Measurements from ENCODE around the gene DYNLT3. TPM values are rescaled to one million over a fixed set of nuclear protein-coding genes. Genes with fewer than 3 reads are reported as not detected.

The DYNLT3 gene
- total RNA-seq, 1 experiment from 2014 or later: 5.7 TPM

DNA sequence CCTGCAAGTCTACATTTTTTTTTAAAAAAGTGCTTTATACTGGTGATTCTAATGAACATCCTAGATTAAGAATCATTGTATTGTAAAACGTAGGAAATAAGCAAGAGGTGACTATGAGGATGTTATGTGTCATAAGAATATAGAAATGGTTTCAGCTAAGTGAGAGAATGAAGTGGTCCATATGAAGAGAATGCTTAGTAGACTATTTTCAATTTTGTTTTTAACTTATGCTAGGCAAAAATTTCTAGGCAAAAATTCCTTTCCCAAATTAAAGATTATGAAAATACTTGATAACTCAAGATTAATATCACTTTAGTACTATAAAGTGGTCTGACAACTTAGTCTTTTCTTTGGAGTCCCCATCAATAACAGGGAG, 825 bp downstream of the DYNLT3 start:
- Histone ChIP-seq H4K8ac (replicated peaks; ENCODE audit: insufficient read length, low read depth, low read length) (no peak overlapping the region), H2AFZ (ENCODE audit: low read length) (no peak overlapping the region), H2BK5ac (ENCODE audit: insufficient read length, low read length) (no peak overlapping the region), H3K9me3 (ENCODE audit: control insufficient read depth, low read depth, low read length) (no peaks in the 10 kb centered on the region), H3K23ac (ENCODE audit: insufficient read length, low read depth, low read length) (no peak overlapping the region), H3K56ac (ENCODE audit: insufficient read length, low read depth, low read length) (no peak overlapping the region), H3K27ac (ENCODE audit: insufficient read length, low read depth, low read length) (no peak overlapping the region), H3K27me3 (ENCODE audit: insufficient read depth, low read length) (no peaks in the 10 kb centered on the region), H2BK20ac (ENCODE audit: low read depth, low read length, poor library complexity, severe bottlenecking) (no peak overlapping the region), H3K4me1 (ENCODE audit: insufficient read depth, low read length) (no peaks in the 10 kb centered on the region), H3K79me2 (ENCODE audit: insufficient read depth, low read length) (no peaks in the 10 kb centered on the region), H4K91ac (ENCODE audit: insufficient read length, low read depth, low read length) (no peak overlapping the region), H3T11ph (ENCODE audit: low read length) (no peak overlapping the region), H2BK12ac (ENCODE audit: insufficient read length, low read depth, low read length) (no peak overlapping the region), H4K20me1 (ENCODE audit: control insufficient read depth, insufficient read depth, insufficient read length) (no peaks in the 10 kb centered on the region), H2BK120ac (ENCODE audit: low read depth, low read length, poor library complexity, severe bottlenecking) (no peak overlapping the region), H3K18ac (ENCODE audit: insufficient read length, low read depth, low read length) (no peak overlapping the region), H3K23me2 (ENCODE audit: insufficient read length, low read depth, low read length, poor library complexity, severe bottlenecking) (no peaks in the 10 kb centered on the region), H4K5ac (ENCODE audit: insufficient read length, low read depth, low read length) (no peak overlapping the region), H3K4me2 (ENCODE audit: insufficient read depth, insufficient read length, low read length) (peak overlapping the region; percentile 3), H3K9ac (ENCODE audit: extremely low read depth, insufficient read length, low read length) (no peak overlapping the region), H3K14ac (ENCODE audit: insufficient read depth, low read length) (no peak overlapping the region), H3K79me1 (ENCODE audit: insufficient read depth, low read depth, low read length, poor library complexity, severe bottlenecking) (no peaks in the 10 kb centered on the region), H2AK5ac (ENCODE audit: insufficient read length, low read length) (no peak overlapping the region), H2BK15ac (ENCODE audit: low read depth, low read length) (no peak overlapping the region), H3K4ac (ENCODE audit: low read depth, low read length) (no peak overlapping the region)
- TF ChIP-seq, protein P1, sequence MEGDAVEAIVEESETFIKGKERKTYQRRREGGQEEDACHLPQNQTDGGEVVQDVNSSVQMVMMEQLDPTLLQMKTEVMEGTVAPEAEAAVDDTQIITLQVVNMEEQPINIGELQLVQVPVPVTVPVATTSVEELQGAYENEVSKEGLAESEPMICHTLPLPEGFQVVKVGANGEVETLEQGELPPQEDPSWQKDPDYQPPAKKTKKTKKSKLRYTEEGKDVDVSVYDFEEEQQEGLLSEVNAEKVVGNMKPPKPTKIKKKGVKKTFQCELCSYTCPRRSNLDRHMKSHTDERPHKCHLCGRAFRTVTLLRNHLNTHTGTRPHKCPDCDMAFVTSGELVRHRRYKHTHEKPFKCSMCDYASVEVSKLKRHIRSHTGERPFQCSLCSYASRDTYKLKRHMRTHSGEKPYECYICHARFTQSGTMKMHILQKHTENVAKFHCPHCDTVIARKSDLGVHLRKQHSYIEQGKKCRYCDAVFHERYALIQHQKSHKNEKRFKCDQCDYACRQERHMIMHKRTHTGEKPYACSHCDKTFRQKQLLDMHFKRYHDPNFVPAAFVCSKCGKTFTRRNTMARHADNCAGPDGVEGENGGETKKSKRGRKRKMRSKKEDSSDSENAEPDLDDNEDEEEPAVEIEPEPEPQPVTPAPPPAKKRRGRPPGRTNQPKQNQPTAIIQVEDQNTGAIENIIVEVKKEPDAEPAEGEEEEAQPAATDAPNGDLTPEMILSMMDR (conservative IDR thresholded peaks at IDR 0.05): no peak
- no peak for DNase-seq
- Mint-ChIP-seq H3K4me3 (peak overlapping the region; percentile 56 to 70), H3K27me3 (ENCODE audit: low read depth) (no peaks in the 10 kb centered on the region; the same call in 1 of the 2 replicates), H3K36me3 (ENCODE audit: insufficient read depth in 1 of 3, low read depth in 3 of 3) (peaks cover 0 to 4% (median 4%) of the 10 kb centered on the region in 3 experiments; a peak in 4 of 7 replicates), H3K27ac (no peak overlapping the region), H3K4me1 (no peaks in the 10 kb centered on the region; a peak in 1 of 4 replicates), H3K9me3 (peaks cover 56 to 62% of the 10 kb centered on the region in 2 experiments)
- WGBS (ENCODE audit: extremely low coverage, insufficient read length, low lambda C conversion rate): no CpG with 5 or more reads among the region's 1 CpG
